Subcutaneous abdominal adipose tissue (tissue), 5 donors: ENCODE data around the gene EPB41L4B.

ENCODE experiments used
- H3K27ac ChIP-seq: one replicate; pipeline ENCODE4 v1.7.0; 2013; ENCODE audit warnings: low read depth, mild to moderate bottlenecking, inconsistent platforms, low read length, moderate library complexity
- H3K27me3 ChIP-seq, 5 donors: one replicate each; pipeline ENCODE4 v1.7.0; 2013; ENCODE audit warnings: low read length in 5 of 5, inconsistent platforms in 1 of 5; ENCODE audit not compliant: control insufficient read depth in 5 of 5, insufficient read depth in 4 of 5
- H3K36me3 ChIP-seq, 5 donors: one replicate each; pipeline ENCODE4 v1.7.0; 2013; ENCODE audit warnings: low read length in 5 of 5; ENCODE audit not compliant: control insufficient read depth in 5 of 5, insufficient read depth in 5 of 5
- H3K4me1 ChIP-seq, 5 donors: one replicate each; pipeline ENCODE4 v1.7.0; 2013; ENCODE audit warnings: low read length in 5 of 5, mild to moderate bottlenecking in 3 of 5, moderate library complexity in 1 of 5; ENCODE audit not compliant: control insufficient read depth in 5 of 5, insufficient read depth in 5 of 5
- H3K4me3 ChIP-seq, 5 donors: one replicate each; pipeline ENCODE4 v1.7.0; 2013; ENCODE audit warnings: low read length in 5 of 5, low read depth in 1 of 5
- H3K9ac ChIP-seq, 5 donors: one replicate each; pipeline ENCODE4 v1.7.0; 2013; ENCODE audit warnings: low read length in 5 of 5, mild to moderate bottlenecking in 4 of 5, moderate library complexity in 3 of 5
- H3K9me3 ChIP-seq, 5 donors: one replicate each; pipeline ENCODE4 v1.7.0; 2013; ENCODE audit warnings: low read length in 5 of 5; ENCODE audit not compliant: control insufficient read depth in 5 of 5
- donor health status: healthy.
- donor health status: healthy.
- donor health status: healthy.
- donor health status: healthy.
- donor health status: healthy.

EPB41L4B gene

GRCh38 chr9:109258481-109259302, 62.2 kb downstream of the EPB41L4B start:
- no peak overlapping the region for H3K4me3 ChIP-seq
- H3K27me3 ChIP-seq = peaks cover 0 to 4% (median 0%) of the 10 kb centered on the region in 5 donors
- H3K9ac ChIP-seq = no peak overlapping the region
- H3K4me1 ChIP-seq = peaks cover 4 to 12% (median 10%) of the 10 kb centered on the region in 5 donors
- no peaks in the 10 kb centered on the region for H3K9me3 ChIP-seq
- no peak overlapping the region for H3K27ac ChIP-seq
- peaks cover 0 to 4% (median 0%) of the 10 kb centered on the region in 5 donors for H3K36me3 ChIP-seq

- Histone ChIP-seq H3K9ac (no peak overlapping the region), H3K4me3 (no peak overlapping the region), H3K9me3 (no peaks in the 10 kb centered on the region), H3K4me1 (peaks cover 7 to 35% (median 26%) of the 10 kb centered on the region in 5 donors), H3K36me3 (peaks cover 0 to 2% (median 0%) of the 10 kb centered on the region in 5 donors), H3K27ac (no peak overlapping the region), H3K27me3 (peaks cover 0 to 4% (median 0%) of the 10 kb centered on the region in 5 donors)
These were observed 64.5 kb downstream of the EPB41L4B start for GRCh38 chr9:109256336-109256735.

- Histone ChIP-seq H3K27ac (peak overlapping the region; percentile 79), H3K4me1 (peaks cover 7 to 44% (median 35%) of the 10 kb centered on the region in 5 donors), H3K36me3 (peaks cover 0 to 2% (median 0%) of the 10 kb centered on the region in 5 donors), H3K9me3 (no peaks in the 10 kb centered on the region), H3K4me3 (no peak overlapping the region), H3K27me3 (peaks cover 0 to 4% (median 0%) of the 10 kb centered on the region in 5 donors), H3K9ac (peak overlapping the region in 1 of 5 donors; percentile 66)
These were observed 65.5 kb downstream of the EPB41L4B start for GRCh38 chr9:109255394-109255793.

- H3K9me3 ChIP-seq = no peaks in the 10 kb centered on the region
- peak overlapping the region in 4 of 5 donors; percentile 32 to 78 (median 57) for H3K9ac ChIP-seq
- H3K4me3 ChIP-seq = no peak overlapping the region
- H3K4me1 ChIP-seq = peaks cover 7 to 44% (median 35%) of the 10 kb centered on the region in 5 donors
- H3K27me3 ChIP-seq = peaks cover 0 to 4% (median 0%) of the 10 kb centered on the region in 5 donors
- peak overlapping the region; percentile 79 for H3K27ac ChIP-seq
- peaks cover 0 to 2% (median 0%) of the 10 kb centered on the region in 5 donors for H3K36me3 ChIP-seq
These were observed 66.5 kb downstream of the EPB41L4B start for GRCh38 chr9:109254317-109254716.

GRCh38 chr9:109253637-109254284, 67.1 kb downstream of the EPB41L4B start:
- H3K27me3 ChIP-seq = peaks cover 0 to 2% (median 0%) of the 10 kb centered on the region in 5 donors
- H3K27ac ChIP-seq = peak overlapping the region; percentile 79
- H3K4me3 ChIP-seq = no peak overlapping the region
- H3K9ac ChIP-seq = peak overlapping the region in 3 of 5 donors; percentile 32 to 69 (median 63)
- H3K9me3 ChIP-seq = no peaks in the 10 kb centered on the region
- H3K36me3 ChIP-seq = peaks cover 0 to 2% (median 0%) of the 10 kb centered on the region in 5 donors
- H3K4me1 ChIP-seq = peaks cover 7 to 44% (median 35%) of the 10 kb centered on the region in 5 donors

GRCh38 chr9:109253241-109253636, 67.6 kb downstream of the EPB41L4B start:
- H3K36me3 ChIP-seq = peaks cover 0 to 2% (median 0%) of the 10 kb centered on the region in 5 donors
- H3K27ac ChIP-seq = peak overlapping the region; percentile 79
- no peaks in the 10 kb centered on the region for H3K9me3 ChIP-seq
- H3K9ac ChIP-seq = peak overlapping the region in 3 of 5 donors; percentile 4 to 69 (median 20)
- H3K4me1 ChIP-seq = peaks cover 7 to 45% (median 36%) of the 10 kb centered on the region in 5 donors
- H3K4me3 ChIP-seq = no peak overlapping the region
- H3K27me3 ChIP-seq = no peaks in the 10 kb centered on the region

- Histone ChIP-seq H3K9ac (no peak overlapping the region), H3K4me3 (no peak overlapping the region), H3K27ac (peak overlapping the region; percentile 79)
These were observed 68.6 kb downstream of the EPB41L4B start for GRCh38 chr9:109252291-109252690.

GRCh38 chr9:109251776-109252106, 69.1 kb downstream of the EPB41L4B start:
- no peaks in the 10 kb centered on the region for H3K36me3 ChIP-seq
- peak overlapping the region in 1 of 5 donors; percentile 29 for H3K9ac ChIP-seq
- H3K4me3 ChIP-seq = no peak overlapping the region
- H3K4me1 ChIP-seq = peaks cover 7 to 55% (median 46%) of the 10 kb centered on the region in 5 donors
- H3K27ac ChIP-seq = peak overlapping the region; percentile 79
- no peaks in the 10 kb centered on the region for H3K9me3 ChIP-seq
- H3K27me3 ChIP-seq = no peaks in the 10 kb centered on the region

More at GRCh38 chr9:109252291-109252690, 68.6 kb downstream of the EPB41L4B start:
- Histone ChIP-seq H3K27me3 (no peaks in the 10 kb centered on the region), H3K36me3 (no peaks in the 10 kb centered on the region), H3K4me1 (peaks cover 7 to 52% (median 42%) of the 10 kb centered on the region in 5 donors), H3K9me3 (no peaks in the 10 kb centered on the region)

GRCh38 chr9:109251080-109251775, 69.6 kb downstream of the EPB41L4B start:
- no peak overlapping the region for H3K4me3 ChIP-seq
- H3K36me3 ChIP-seq = no peaks in the 10 kb centered on the region
- H3K27ac ChIP-seq = peak overlapping the region; percentile 79
- H3K4me1 ChIP-seq = peaks cover 7 to 60% (median 48%) of the 10 kb centered on the region in 5 donors
- H3K27me3 ChIP-seq = no peaks in the 10 kb centered on the region
- no peaks in the 10 kb centered on the region for H3K9me3 ChIP-seq
- H3K9ac ChIP-seq = peak overlapping the region in 2 of 5 donors; percentile 3 to 13
